HG03558 (cell line): ENCODE results near the gene LRP1B.

Experiments
- ATAC-seq: cut with Tn5 transposase; IDR thresholded peaks from one replicate; pipeline ENCODE4 v1.9.1; 2021; ENCODE audit warnings: moderate number of reproducible peaks; ENCODE audit not compliant: unreplicated experiment; ENCODE audit errors: extremely low read depth

The LRP1B gene

GRCh38 chr2:140624200-140624599, 1506.6 kb downstream of the LRP1B start:
- ATAC-seq: no peak

DNA sequence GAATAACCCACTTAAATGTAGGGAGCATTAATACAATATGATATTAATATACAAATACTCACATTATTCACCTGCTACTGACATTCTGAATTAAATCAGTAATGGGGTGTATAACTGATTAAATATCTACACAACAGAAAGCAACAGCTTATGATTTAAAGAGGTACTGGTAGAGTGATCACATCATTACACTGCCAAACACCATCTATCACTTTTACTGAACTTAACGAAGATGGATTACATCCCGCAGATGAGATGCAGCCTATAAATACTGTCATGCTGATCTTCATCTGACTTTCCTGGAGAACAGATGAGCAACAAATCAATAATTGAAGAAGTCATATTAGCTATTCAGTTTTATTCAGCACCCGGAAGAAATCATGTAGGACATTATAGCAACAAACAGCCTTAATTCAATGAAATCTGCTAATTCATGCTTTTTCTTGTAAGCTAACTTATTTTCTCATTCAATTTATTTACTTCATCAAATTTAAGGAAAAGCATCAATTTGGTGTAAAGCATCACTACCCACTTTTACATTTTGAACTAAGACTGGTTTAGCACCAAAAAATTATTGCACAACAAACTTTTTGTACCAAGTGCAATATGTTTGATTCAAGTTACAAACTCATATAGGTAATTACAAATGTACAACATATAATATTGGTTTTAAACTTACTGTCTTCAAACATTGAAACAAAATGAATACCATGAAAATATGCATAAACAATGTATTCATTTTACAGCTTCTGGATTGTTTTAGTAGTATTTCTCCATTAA, 1509.0 kb downstream of the LRP1B start:
- ATAC-seq: no peak

DNA sequence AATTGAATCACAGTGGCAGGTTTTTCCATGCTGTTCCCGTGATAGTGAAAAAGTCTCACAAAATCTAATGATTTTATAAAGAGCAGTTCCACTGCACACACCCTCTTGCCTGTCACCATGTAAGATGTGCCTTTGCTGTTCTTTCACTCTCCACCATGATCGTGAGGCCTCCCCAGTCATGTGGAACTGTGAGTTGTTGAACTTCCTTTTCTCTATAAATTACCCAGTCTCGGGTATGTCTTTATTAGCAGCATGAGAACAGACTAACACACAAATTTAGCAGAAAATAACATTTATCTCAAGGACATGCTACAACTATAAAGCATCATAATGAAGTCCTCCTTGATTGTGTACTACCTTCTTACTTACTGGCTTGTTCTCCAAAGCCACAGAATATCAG, 1526.0 kb downstream of the LRP1B start:
- ATAC-seq: no peak

GRCh38 chr2:140604096-140604495, 1526.7 kb downstream of the LRP1B start:
- ATAC-seq: no peak

- ATAC-seq: no peak
Observed at GRCh38 chr2:140603416-140603815, 1527.4 kb downstream of the LRP1B start.

DNA sequence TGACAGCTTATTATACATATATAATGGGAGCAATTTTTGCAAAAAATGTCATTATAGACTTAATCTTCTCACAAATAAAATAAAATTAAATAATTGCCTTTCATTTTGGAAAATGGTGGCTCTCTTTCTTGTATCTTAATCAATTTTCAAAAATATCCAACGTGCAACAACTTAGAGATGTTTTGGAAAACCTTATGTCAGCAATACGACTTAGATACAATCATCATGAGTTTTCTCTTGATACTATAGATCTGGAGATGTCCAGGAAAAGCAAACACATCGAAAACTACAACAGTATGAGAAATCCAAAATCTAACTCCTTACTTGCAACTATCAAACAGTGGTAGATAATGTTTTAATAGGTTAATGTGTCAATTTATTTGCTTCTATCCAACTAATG, 1529.0 kb downstream of the LRP1B start:
- no peak for ATAC-seq

- no peak for ATAC-seq
Observed at GRCh38 chr2:140601342-140601741, 1529.5 kb downstream of the LRP1B start.

GRCh38 chr2:140600116-140600515, 1530.7 kb downstream of the LRP1B start:
- ATAC-seq: no peak

DNA sequence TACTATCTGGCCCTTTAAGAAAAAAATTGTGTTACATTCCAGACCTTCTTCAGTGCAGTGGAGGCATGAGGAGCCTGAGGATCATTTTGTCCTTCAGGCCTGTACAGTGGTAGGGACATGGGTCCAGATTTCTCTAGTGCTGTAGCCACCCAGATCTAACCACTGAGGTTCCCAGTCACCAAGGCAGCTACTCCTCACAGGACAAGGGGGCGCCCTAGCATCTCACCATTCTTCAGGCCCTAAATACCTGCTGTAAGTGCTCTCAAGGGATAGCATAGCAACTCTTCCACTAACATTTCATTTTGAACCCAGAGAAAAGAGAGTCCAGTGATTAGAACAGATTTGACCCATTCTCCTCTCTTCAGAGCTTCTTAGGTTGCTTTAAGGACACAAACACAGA, 1533.0 kb downstream of the LRP1B start:
- no peak for ATAC-seq

DNA sequence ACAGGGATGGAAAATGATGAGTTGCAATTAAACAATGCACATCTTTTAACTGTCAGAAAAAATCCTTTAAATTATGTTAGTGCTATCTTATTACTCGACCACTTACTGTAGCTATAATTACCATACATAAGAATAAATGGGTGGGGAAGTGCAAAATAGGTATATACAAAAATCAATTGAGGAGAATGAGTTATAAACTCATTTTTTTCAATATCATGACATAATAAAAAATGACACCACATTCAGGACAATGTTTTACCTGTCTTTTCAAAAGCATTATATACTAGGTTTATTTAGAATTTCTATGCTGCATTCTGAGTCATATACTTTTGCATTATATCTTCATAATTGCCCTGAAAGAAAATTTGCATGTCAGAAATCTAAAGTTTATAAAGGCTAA, 1533.6 kb downstream of the LRP1B start:
- ATAC-seq: no peak

- no peak for ATAC-seq
Observed at GRCh38 chr2:140596447-140596846, 1534.4 kb downstream of the LRP1B start.

- no peak for ATAC-seq
Observed at GRCh38 chr2:140595107-140595506, 1535.7 kb downstream of the LRP1B start.

DNA sequence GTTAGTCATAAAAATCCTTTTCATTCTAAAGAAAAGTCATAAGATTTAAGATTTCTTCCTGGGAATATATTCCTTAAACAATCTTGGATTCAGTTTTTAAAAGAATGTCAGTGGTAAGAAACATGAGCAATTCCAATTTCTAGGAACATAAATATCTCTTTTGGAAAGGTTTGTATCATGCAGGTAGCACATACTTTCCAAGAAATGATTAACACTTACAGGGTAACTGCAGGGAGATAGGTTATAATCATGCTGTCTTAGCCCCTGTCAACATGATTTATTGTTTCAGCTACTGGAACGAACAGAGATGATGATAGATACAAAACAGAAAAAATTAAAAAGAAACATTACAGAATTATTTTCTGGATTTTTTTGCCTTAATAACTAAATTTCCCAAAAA, 1537.7 kb downstream of the LRP1B start:
- no peak for ATAC-seq

GRCh38 chr2:140589696-140590095, 1541.1 kb downstream of the LRP1B start:
- no peak for ATAC-seq

DNA sequence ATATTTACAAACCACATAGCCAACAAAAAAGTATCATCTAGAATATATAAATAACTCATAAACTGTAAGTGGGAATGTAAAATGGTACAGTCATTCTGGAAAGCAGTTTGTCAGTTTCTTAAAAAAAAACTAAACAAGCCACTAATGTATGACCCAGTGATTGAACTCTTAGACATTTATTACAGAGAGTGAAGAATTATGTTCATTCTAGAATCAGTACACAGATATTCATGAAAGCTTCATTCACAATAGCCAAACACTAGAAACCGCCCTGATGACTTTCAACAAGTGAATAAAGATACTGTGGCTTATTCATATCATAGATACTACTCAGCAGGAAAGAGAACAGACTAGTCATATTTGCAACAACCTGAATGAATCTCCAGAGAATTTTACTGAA, 1541.5 kb downstream of the LRP1B start:
- no peak for ATAC-seq

DNA sequence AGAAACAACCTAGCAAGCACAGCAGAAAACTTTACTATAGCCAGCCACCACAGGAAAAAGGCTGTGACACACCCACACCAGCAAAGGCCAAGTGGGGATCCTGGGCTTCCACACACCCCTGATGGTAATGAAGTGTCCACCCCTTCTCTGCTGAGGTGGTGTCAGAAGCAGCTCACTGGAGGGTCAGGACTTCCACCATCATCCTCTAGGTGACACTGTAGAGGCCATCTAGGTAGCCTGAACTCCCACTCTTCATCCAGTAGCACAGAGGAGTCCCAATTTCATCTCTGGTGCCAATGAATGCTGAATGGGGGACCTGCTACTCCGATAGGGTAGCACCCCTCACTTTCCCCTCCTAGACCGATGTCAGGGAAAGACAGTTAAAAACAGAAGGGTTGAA, 1544.4 kb downstream of the LRP1B start:
- peak; percentile 82 for ATAC-seq

DNA sequence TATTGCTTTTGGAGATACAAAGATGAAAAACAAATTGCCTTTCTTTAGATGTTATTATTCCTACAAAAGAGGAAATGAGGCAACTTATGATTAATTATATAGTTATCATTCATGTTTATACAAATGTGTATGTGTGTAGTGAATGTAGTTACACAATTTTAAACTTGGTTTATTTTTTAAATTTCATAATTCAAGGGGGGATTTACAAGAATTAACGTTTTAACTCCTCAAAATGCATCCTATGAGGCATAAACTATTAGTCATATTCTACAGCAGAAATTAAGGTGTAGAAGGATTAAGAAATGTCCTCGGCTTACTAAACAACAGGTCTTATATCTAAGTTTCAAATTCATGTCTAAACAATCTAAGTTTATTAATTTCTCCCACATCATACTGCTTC, 1545.8 kb downstream of the LRP1B start:
- ATAC-seq: no peak

DNA sequence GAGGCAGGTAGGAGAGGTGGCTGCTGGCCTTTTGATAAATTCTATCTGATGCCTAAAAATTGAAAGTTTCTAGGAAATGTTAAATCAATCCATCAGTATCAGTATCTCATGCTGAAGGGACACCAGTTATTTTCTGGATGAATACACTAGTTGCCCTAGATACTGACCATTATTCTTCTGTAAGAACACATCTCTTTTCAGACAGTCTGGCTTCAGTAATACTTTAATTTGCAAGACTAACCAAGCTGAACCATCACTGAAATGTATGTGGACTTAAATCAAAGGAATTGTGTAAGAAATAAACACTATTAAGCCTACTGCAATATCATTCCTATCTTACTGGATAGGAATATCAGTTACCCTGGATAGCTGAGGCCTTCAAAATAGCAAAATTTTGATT, 1546.3 kb downstream of the LRP1B start:
- no peak for ATAC-seq

GRCh38 chr2:140580532-140581151, 1550.2 kb downstream of the LRP1B start:
- ATAC-seq: no peak

GRCh38 chr2:140577453-140577852, 1553.4 kb downstream of the LRP1B start:
- no peak for ATAC-seq

- ATAC-seq: no peak
Observed at GRCh38 chr2:140567734-140568133, 1563.1 kb downstream of the LRP1B start.

- no peak for ATAC-seq
Observed at GRCh38 chr2:140565756-140566155, 1565.1 kb downstream of the LRP1B start.
